ENCODE data around the gene TBC1D2B. TPM values are rescaled to one million over a fixed set of nuclear protein-coding genes. Genes with fewer than 3 reads are reported as not detected.

Gene TBC1D2B
- total and polyA plus RNA-seq, 8 donors = 37.6 to 64.9 (median 49.2) TPM

DNA sequence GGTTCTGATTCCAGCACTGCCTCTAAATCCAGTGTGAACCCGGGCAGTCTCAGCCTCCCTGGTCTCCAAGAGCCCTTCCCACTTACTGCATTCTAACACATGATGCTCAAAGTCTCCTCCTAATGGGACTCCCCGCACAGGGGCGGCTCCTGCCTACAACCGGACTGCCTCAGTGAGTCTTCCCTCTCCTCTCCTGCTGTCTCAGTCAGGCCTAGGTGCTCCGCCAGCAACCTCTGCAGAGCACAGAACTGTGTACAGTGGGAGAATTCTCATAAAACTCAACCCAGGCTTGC lies 28.9 kb downstream of the TBC1D2B start:
- H3K9me3 ChIP-seq = no peaks in the 10 kb centered on the region
- no peak for ATAC-seq
- TF ChIP-seq, protein P1, sequence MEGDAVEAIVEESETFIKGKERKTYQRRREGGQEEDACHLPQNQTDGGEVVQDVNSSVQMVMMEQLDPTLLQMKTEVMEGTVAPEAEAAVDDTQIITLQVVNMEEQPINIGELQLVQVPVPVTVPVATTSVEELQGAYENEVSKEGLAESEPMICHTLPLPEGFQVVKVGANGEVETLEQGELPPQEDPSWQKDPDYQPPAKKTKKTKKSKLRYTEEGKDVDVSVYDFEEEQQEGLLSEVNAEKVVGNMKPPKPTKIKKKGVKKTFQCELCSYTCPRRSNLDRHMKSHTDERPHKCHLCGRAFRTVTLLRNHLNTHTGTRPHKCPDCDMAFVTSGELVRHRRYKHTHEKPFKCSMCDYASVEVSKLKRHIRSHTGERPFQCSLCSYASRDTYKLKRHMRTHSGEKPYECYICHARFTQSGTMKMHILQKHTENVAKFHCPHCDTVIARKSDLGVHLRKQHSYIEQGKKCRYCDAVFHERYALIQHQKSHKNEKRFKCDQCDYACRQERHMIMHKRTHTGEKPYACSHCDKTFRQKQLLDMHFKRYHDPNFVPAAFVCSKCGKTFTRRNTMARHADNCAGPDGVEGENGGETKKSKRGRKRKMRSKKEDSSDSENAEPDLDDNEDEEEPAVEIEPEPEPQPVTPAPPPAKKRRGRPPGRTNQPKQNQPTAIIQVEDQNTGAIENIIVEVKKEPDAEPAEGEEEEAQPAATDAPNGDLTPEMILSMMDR (IDR thresholded peaks at IDR 0.05) = no peak
- DNase-seq = no peak
- peaks cover 44 to 99% of the 10 kb centered on the region in 2 donors for H3K4me1 ChIP-seq
- H3K27ac ChIP-seq = peak overlapping the region; percentile 71 to 78
- intact Hi-C loops (cut with DNase I) = no loop called here
- H3K27me3 ChIP-seq = no peaks in the 10 kb centered on the region
- H3K36me3 ChIP-seq = peaks cover 0 to 20% of the 10 kb centered on the region in 2 donors
- H3K4me3 ChIP-seq = no peak overlapping the region

DNA sequence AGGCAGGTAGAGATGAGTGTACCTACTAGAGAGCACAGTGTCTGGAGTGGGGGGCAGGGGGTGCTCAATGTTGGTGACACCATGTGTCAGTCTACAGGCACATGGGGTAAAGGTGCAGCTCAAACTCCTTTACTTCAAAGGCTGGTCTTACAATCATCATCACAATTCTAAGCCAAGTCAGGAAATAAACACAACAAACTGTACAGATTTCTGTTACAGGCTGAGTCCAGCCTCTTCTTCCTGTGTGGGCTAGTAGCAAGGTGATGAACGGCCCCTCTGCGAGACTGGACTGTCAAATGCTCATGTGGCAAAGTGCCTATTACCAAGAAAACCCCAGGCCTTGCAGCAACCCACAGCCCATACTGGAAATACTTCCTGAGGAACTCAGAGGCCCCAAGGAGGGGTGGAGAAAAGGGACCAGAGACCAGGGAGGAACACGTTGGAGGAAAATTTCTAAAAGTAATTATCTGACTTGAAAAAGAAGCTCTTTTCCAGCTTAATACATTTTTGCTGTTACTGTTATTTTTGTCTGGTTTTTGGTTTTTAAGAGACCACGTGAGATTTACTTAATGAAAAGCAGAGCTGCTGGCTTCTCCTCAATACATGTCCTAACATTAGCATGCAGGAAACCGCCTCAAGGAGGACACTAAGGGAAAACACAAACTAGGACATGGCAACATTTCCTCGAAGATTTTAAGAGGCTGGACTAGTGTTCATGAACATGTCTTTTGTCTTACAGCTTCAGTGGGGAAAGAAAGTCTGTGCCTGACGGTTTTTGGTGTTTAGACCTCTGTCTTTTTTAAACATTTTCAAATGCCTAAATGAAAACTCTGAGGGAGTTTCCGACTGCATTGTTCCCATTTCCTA lies 29.5 kb downstream of the TBC1D2B start:
- H3K27ac ChIP-seq = peak overlapping the region; percentile 71 to 78
- peaks cover 44 to 95% of the 10 kb centered on the region in 2 donors for H3K4me1 ChIP-seq
- peak; percentile 29 for ATAC-seq
- peak in 1 of 4 donors; percentile 52 for DNase-seq
- no peaks in the 10 kb centered on the region for H3K9me3 ChIP-seq
- no peaks in the 10 kb centered on the region for H3K27me3 ChIP-seq
- intact Hi-C loops (cut with DNase I) = no loop called here
- H3K4me3 ChIP-seq = no peak overlapping the region
- peaks cover 0 to 20% of the 10 kb centered on the region in 2 donors for H3K36me3 ChIP-seq
- TF ChIP-seq, protein P1 (IDR thresholded peaks at IDR 0.05) = no peak

DNA sequence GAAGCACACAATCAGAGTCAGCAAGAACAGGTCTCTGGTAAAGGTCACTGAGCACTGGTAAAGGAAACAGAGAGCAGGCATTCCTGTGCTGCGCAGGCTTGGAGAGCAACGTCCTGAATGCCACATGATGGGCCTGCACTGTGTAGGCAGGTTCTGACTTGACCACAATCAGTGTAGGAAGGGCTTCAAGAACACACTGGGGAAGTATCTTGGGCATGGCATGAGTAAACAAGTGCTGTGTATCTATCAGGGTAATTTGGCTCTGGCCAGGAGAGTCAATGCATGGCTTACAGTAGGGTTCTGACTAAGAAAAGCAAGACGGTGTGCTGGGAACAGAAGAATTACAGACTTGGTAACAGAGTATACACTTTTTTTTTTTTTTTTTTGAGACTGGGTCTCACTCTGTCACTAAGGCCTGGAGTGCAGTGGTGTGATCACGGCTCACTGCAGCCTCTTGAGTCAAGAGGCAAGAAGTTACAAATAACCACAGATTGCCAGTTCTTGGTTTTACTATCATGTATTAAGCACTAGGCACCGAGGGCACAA lies 30.6 kb downstream of the TBC1D2B start:
- Histone ChIP-seq H3K4me1 (peaks cover 38 to 84% of the 10 kb centered on the region in 2 donors), H3K27me3 (no peaks in the 10 kb centered on the region), H3K4me3 (no peak overlapping the region), H3K27ac (peak overlapping the region; percentile 71 to 78), H3K9me3 (no peaks in the 10 kb centered on the region), H3K36me3 (peaks cover 0 to 27% of the 10 kb centered on the region in 2 donors)
- DNase-seq (no peak), ATAC-seq (peak; percentile 68)
- intact Hi-C loops (cut with DNase I) = no loop called here
- TF ChIP-seq, protein P1 (IDR thresholded peaks at IDR 0.05) = no peak

DNA sequence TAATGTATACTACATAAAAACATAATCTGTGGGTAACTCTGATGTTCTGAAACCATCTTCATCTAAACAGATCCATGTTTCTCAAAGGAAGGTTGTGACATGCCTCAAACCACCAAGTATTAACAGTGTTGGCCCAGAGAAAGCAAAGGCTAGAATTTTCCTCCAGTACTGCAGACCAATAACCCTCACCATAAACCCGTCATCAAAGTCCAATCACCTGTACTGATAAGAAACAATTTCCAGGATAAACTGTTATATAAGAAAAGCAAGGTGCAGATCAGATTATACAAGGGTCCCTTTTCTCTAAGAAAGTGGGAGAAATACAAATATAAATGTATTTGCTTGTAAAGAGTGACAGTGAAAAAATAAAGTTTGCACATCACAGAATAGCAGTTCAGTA lies 32.3 kb downstream of the TBC1D2B start:
- Histone ChIP-seq H3K27ac (peak overlapping the region in 1 of 2 donors; percentile 65), H3K4me1 (peaks cover 36 to 82% of the 10 kb centered on the region in 2 donors), H3K4me3 (no peak overlapping the region), H3K27me3 (no peaks in the 10 kb centered on the region), H3K36me3 (peaks cover 0 to 27% of the 10 kb centered on the region in 2 donors), H3K9me3 (no peaks in the 10 kb centered on the region)
- intact Hi-C loops (cut with DNase I) = no loop called here
- DNase-seq (no peak), ATAC-seq (no peak)
- TF ChIP-seq, protein P1 (IDR thresholded peaks at IDR 0.05) = no peak

DNA sequence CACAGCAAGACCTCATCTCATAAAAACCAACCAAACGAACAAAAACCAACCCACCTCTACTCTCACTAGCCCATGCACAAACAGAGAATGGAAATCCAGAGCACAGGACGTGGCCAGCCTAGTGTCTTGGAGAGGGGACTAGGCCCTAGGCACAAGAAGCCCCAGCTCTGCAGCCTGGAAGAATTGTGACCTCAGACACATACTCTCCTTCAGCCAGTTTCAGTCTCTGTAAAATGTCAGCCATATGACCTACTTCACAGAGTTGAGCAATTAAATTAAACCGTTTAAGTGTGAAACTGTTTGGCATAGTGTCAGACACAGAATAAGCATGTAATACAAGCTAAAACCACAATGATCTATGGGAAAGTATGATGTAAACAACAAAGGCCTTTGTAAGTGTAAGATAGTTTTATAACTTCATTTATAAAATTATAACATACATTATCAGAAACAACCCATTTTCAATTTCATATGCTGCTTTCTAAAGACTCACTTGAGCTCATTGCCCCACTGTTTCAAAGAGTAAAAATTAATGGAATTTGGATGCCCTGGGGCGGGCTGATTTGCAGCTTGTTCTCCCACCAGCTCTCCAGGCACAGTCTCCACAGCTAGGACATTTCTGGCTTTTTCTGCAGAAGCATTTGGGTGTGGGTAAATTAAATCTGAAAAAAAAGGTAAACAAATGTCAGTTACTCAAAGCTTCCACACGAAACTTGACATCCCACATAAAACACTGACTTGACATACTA lies 32.9 kb downstream of the TBC1D2B start:
- Histone ChIP-seq H3K4me1 (peaks cover 30 to 81% of the 10 kb centered on the region in 2 donors), H3K9me3 (no peaks in the 10 kb centered on the region), H3K27me3 (no peaks in the 10 kb centered on the region), H3K27ac (peak overlapping the region in 1 of 2 donors; percentile 65), H3K36me3 (peaks cover 0 to 27% of the 10 kb centered on the region in 2 donors), H3K4me3 (no peak overlapping the region)
- peak; percentile 38 for ATAC-seq
- no peak for DNase-seq
- TF ChIP-seq, protein P1 (IDR thresholded peaks at IDR 0.05) = no peak
- intact Hi-C loops (cut with DNase I) = no loop called here

Data from left lung (tissue), 10 donors.